Measurements from ENCODE around the gene RP2.

The RP2 gene

DNA sequence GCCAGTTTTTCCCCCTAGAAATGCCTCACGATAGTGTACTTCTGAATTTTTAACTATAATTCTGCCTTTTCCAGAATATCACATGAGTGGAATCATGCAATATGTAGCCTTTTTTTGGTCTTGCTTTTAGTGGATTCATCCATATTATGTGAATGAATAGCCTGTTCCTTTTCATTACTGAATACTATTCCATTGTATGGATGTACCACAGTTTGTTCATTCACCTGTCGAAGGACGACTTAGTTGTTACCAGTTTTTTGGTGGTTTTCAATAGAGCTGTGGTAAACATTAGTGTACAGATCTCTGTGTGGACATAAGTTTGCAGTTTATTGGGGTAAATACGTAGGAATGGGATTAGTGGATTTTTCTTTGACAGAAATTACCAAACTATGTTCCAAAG, 83.4 kb downstream of the RP2 start:
- no peak for DNase-seq (ENCODE audit: low spot score)

DNA sequence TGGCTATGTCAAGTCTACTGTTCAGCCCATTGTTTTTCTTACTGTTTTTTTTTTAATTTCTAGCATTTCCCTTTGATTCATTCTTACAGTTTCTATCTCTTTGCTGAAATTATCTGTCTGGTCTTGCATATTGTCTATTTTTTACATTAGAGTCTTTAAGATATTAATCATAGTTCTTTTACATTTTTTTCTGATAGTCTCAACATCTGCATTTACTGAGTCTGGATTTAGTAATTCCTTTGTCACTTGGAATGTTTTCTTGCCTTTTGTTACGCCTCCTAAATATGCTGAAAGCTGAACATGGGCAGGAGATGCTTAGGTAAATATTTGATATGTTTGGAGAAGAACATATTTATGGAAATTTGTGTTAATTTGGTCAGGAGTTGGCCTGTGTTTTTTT, 85.8 kb downstream of the RP2 start:
- DNase-seq (ENCODE audit: low spot score), result no peak

DNA sequence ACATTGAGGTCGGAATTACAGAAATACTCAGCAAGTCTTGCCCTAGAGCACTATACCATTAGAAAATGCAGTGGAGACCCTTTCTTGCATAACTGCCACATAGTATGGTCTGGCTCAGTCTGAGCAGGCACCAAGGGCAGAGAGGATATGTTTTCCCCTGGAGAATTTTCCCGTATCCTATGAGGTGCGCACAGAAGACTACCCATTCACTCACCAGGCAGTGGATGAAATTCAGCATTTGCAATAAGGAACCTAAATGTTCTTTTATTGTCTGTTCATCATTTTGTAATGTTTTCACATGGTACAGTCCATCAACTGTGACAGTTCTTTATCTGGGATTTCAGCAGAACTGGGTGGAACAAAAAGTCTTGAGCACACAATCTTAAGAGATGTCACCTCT, 90.9 kb downstream of the RP2 start:
- DNase-seq (ENCODE audit: low spot score), result no peak

DNA sequence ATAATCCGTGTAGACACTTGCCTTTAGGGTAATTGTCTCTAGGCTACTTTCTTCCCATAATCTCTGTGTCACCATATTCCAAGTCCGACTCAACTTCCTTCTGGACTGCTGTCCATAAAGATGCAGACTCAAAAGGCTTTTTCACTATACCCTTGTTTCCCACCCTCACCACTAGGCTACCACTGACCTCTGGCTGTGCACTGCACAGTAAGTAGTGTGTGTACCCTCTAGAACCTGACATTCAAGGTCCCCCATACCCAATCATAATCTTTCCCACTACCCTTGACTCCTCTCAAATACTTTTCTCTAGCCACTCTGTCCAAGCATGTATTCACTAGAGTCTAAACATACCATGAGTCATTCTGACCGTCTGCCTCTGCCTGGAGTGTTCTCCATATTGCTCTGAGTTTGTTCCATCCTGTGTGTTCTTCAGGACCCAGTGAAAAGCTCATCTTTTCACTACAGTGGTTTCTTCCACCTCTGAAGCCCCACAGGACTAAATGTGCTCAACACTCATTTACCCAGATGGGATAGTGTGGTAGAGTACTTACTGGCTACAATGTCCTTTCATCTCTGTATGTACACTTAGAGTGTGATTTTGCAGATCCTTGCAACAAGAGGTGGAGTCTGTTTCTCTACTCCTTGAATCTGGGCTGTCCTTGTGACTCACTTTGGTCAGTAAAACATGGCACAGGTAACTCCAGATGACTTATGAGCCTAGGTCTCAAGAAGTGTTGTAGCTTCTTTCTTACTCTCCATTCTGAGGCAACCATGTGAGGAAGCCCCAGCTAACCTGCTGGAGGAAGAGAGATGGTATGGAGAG, 92.8 kb downstream of the RP2 start:
- no peak for DNase-seq (ENCODE audit: low spot score)
